ENCODE results near the gene POLN.

POLN gene

DNA sequence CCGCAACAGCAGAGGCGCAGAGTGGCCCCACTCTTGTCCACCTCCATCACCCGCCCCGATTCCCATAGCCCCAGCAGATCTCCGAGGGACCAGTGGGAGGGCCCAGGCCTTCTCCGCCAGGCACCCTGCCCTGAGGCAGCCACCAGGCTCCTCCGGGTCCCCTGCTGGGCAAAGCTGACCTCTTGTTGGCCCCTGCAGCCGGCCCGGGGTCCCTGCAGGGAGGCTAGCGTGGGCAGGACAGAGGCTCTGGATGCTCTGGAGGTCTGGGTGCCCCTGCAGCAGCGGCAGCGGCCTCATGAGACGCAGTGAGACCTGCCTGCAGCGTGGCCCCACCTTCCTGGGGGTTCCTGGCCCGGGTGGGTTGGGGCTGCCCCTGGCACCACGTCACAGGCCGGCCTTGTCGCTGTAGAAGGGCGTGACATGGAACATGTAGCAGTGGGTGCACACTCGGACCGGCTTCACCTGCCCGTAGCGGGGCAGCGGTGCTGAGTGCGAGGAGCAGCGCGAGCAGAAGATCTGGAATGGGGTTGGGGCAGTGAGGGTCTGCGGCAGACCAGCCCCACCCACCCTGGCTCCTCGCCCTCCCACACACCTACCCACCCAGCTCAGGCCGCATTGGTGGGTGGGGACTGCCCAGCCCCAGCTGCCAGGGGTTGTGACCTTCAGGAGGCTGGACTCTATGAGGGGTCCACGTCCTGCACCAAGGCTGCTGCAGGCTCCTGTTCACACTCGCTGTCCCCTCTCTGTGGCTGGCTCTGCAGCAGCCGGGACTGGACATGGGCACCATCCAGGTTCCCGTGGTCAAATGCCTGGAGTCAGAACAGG is 28.6 kb upstream of the POLN start:
- no peaks in the 10 kb centered on the region for H3K4me1 ChIP-seq (ENCODE audit: control extremely low read depth in 1 of 4, control insufficient read depth in 4 of 4, insufficient read depth in 4 of 4, low read length in 3 of 4)
- CTCF ChIA-PET = no interaction called here
- no peak for DNase-seq
- WGBS (ENCODE audit: insufficient coverage) = 95% methylated on average over 27 of the region's 34 CpGs
- no peak overlapping the region for H3K4me3 ChIP-seq (ENCODE audit: control insufficient read depth in 1 of 7, extremely low read depth in 1 of 7, insufficient read depth in 4 of 7, low read depth in 2 of 7, low read length in 6 of 7)
- H3K9me3 ChIP-seq (ENCODE audit: control extremely low read depth in 1 of 5, control insufficient read depth in 4 of 5, insufficient read depth in 2 of 5, low read depth in 1 of 5, low read length in 4 of 5) = no peaks in the 10 kb centered on the region
- no peaks in the 10 kb centered on the region for H3K27me3 ChIP-seq (replicated peaks in 2 of 5; ENCODE audit: control insufficient read depth in 4 of 5, insufficient read depth in 5 of 5, low read length in 4 of 5)
- H3K27ac ChIP-seq (ENCODE audit: insufficient read depth in 1 of 2, low read depth in 1 of 2, low read length in 2 of 2, poor library complexity in 1 of 2, severe bottlenecking in 2 of 2) = no peak overlapping the region
- POLR2A ChIA-PET = no interaction called here
- H3K36me3 ChIP-seq (ENCODE audit: control insufficient read depth in 4 of 4, insufficient read depth in 4 of 4, low read length in 3 of 4) = no peaks in the 10 kb centered on the region

DNA sequence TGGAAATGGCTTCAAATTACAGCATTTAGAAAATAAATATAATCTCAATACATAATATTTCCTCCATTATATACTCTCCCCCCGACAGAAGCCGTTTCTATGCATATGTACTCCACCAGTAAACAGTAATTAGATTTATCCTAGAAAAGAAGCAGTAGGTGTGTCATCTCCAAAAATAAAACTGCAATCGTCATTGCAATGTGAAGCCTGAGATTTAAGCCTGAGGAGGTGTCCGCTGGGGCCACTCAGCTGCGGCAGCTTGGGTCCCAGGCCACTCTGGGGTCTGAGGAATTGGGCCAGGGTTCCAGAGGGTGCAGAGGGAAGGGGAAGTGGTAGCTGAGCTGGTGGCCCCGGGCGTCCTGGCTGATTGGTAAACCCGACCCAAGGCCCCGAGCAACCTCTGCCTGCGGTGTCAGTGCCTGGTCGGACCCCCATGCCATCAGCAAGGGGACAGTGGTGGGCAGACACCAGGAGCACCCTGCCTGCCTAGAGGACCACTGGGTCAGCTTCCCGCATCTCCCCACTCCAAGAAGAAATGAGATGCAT is 27.8 kb upstream of the POLN start:
- Histone ChIP-seq H3K27ac (ENCODE audit: insufficient read depth in 1 of 2, low read depth in 1 of 2, low read length in 2 of 2, poor library complexity in 1 of 2, severe bottlenecking in 2 of 2) (no peak overlapping the region), H3K36me3 (ENCODE audit: control insufficient read depth in 4 of 4, insufficient read depth in 4 of 4, low read length in 3 of 4) (no peaks in the 10 kb centered on the region), H3K27me3 (replicated peaks in 2 of 5; ENCODE audit: control insufficient read depth in 4 of 5, insufficient read depth in 5 of 5, low read length in 4 of 5) (no peaks in the 10 kb centered on the region), H3K4me3 (ENCODE audit: control insufficient read depth in 1 of 7, extremely low read depth in 1 of 7, insufficient read depth in 4 of 7, low read depth in 2 of 7, low read length in 6 of 7) (no peak overlapping the region), H3K4me1 (ENCODE audit: control extremely low read depth in 1 of 4, control insufficient read depth in 4 of 4, insufficient read depth in 4 of 4, low read length in 3 of 4) (no peaks in the 10 kb centered on the region), H3K9me3 (ENCODE audit: control extremely low read depth in 1 of 5, control insufficient read depth in 4 of 5, insufficient read depth in 2 of 5, low read depth in 1 of 5, low read length in 4 of 5) (no peaks in the 10 kb centered on the region)
- 88% methylated on average over 11 of the region's 12 CpGs for WGBS (ENCODE audit: insufficient coverage)
- POLR2A ChIA-PET = interaction anchor here (1.0 kb wide), 1 partner anchor 10 kb away, joined by 3 read pairs; no protein-coding TSS in a partner anchor
- DNase-seq = no peak
- CTCF ChIA-PET = no interaction called here

- CTCF ChIA-PET = no interaction called here
- H3K27me3 ChIP-seq (replicated peaks in 2 of 5; ENCODE audit: control insufficient read depth in 4 of 5, insufficient read depth in 5 of 5, low read length in 4 of 5) = no peaks in the 10 kb centered on the region
- POLR2A ChIA-PET = interaction anchor here (1.0 kb wide), 1 partner anchor 10 kb away, joined by 3 read pairs; no protein-coding TSS in a partner anchor
- no peak overlapping the region for H3K27ac ChIP-seq (ENCODE audit: insufficient read depth in 1 of 2, low read depth in 1 of 2, low read length in 2 of 2, poor library complexity in 1 of 2, severe bottlenecking in 2 of 2)
- no peak for DNase-seq
- no peaks in the 10 kb centered on the region for H3K4me1 ChIP-seq (ENCODE audit: control extremely low read depth in 1 of 4, control insufficient read depth in 4 of 4, insufficient read depth in 4 of 4, low read length in 3 of 4)
- H3K4me3 ChIP-seq (ENCODE audit: control insufficient read depth in 1 of 7, extremely low read depth in 1 of 7, insufficient read depth in 4 of 7, low read depth in 2 of 7, low read length in 6 of 7) = no peak overlapping the region
- no peaks in the 10 kb centered on the region for H3K9me3 ChIP-seq (ENCODE audit: control extremely low read depth in 1 of 5, control insufficient read depth in 4 of 5, insufficient read depth in 2 of 5, low read depth in 1 of 5, low read length in 4 of 5)
- WGBS (ENCODE audit: insufficient coverage) = 95% methylated on average over 6 of the region's 6 CpGs
- no peaks in the 10 kb centered on the region for H3K36me3 ChIP-seq (ENCODE audit: control insufficient read depth in 4 of 4, insufficient read depth in 4 of 4, low read length in 3 of 4)
These were observed 27.2 kb upstream of the POLN start for GRCh38 chr4:2269206-2269531.

GRCh38 chr4:2268357-2269205 is 26.7 kb upstream of the POLN start:
- 90% methylated on average over 22 of the region's 22 CpGs for WGBS (ENCODE audit: insufficient coverage)
- Histone ChIP-seq H3K27ac (ENCODE audit: insufficient read depth in 1 of 2, low read depth in 1 of 2, low read length in 2 of 2, poor library complexity in 1 of 2, severe bottlenecking in 2 of 2) (no peak overlapping the region), H3K4me3 (ENCODE audit: control insufficient read depth in 1 of 7, extremely low read depth in 1 of 7, insufficient read depth in 4 of 7, low read depth in 2 of 7, low read length in 6 of 7) (no peak overlapping the region), H3K4me1 (ENCODE audit: control extremely low read depth in 1 of 4, control insufficient read depth in 4 of 4, insufficient read depth in 4 of 4, low read length in 3 of 4) (peaks cover 0 to 2% (median 0%) of the 10 kb centered on the region in 4 experiments), H3K9me3 (ENCODE audit: control extremely low read depth in 1 of 5, control insufficient read depth in 4 of 5, insufficient read depth in 2 of 5, low read depth in 1 of 5, low read length in 4 of 5) (no peaks in the 10 kb centered on the region), H3K36me3 (ENCODE audit: control insufficient read depth in 4 of 4, insufficient read depth in 4 of 4, low read length in 3 of 4) (no peaks in the 10 kb centered on the region), H3K27me3 (replicated peaks in 2 of 5; ENCODE audit: control insufficient read depth in 4 of 5, insufficient read depth in 5 of 5, low read length in 4 of 5) (no peaks in the 10 kb centered on the region)
- POLR2A ChIA-PET = interaction anchor here (1.0 kb wide), 1 partner anchor 9 kb away, joined by 3 read pairs; no protein-coding TSS in a partner anchor
- CTCF ChIA-PET = interaction anchor here (1.0 kb wide), 1 partner anchor 58 kb away, joined by 3 read pairs; no protein-coding TSS in a partner anchor
- no peak for DNase-seq

DNA sequence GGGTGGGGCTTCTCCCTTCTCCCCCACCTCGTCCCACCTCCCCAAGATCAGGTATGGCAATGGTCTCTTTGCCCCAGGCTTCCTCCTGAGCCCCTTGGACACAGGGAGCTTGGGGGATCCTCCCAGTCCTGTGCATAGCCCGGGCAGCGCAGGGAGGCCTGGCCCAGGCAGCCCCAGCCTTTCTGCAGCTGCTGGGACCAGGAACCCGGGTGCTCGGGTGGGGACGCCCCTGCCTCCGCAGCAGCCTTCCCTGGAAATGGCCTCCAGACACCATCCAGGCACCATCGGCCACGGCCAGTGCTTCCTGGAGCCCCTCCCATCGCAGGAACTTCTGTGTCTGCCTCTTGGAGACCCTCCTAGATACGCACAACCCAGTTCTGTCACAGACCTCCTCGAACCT is 25.9 kb upstream of the POLN start:
- POLR2A ChIA-PET = no interaction called here
- H3K4me1 ChIP-seq (ENCODE audit: control extremely low read depth in 1 of 4, control insufficient read depth in 4 of 4, insufficient read depth in 4 of 4, low read length in 3 of 4) = peaks cover 0 to 6% (median 4%) of the 10 kb centered on the region in 4 experiments
- CTCF ChIA-PET = interaction anchor here (1.0 kb wide), 1 partner anchor 59 kb away, joined by 3 read pairs; no protein-coding TSS in a partner anchor

DNA sequence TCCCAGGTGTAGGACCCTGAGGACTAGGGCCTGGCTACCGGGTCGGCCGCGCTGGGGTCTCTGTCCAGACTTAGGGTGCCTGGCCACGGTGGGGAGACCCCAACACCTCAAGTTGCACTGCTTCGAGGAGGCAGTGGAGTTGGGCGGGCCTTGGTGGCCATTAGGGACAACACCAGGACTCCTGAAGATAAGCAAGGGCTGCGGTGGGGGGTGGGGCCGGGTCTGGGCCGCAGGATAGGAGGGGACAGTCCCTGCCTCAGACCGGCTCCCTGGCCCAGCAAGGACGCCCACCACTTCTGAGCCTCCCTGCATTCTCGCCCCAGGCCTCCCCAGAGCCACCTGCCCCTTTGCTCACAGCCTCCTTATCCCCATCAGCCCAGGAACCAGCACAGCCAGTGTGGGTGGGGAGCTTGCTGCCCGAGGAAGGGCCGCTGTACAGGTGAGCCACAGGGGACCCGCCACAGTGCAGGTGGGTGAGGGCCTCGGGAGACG is 25.4 kb upstream of the POLN start:
- ChIA-PET CTCF (interaction anchor here (1.6 kb wide), 1 partner anchor 13 kb away, joined by 6 read pairs; no protein-coding TSS in a partner anchor), POLR2A (no interaction called here)
- Histone ChIP-seq H3K4me1 (ENCODE audit: control extremely low read depth in 1 of 4, control insufficient read depth in 4 of 4, insufficient read depth in 4 of 4, low read length in 3 of 4) (peaks cover 0 to 10% (median 8%) of the 10 kb centered on the region in 4 experiments), H3K27ac (ENCODE audit: insufficient read depth in 1 of 2, low read depth in 1 of 2, low read length in 2 of 2, poor library complexity in 1 of 2, severe bottlenecking in 2 of 2) (no peak overlapping the region), H3K4me3 (ENCODE audit: control insufficient read depth in 1 of 7, extremely low read depth in 1 of 7, insufficient read depth in 4 of 7, low read depth in 2 of 7, low read length in 6 of 7) (no peak overlapping the region), H3K9me3 (ENCODE audit: control extremely low read depth in 1 of 5, control insufficient read depth in 4 of 5, insufficient read depth in 2 of 5, low read depth in 1 of 5, low read length in 4 of 5) (no peaks in the 10 kb centered on the region), H3K27me3 (replicated peaks in 2 of 5; ENCODE audit: control insufficient read depth in 4 of 5, insufficient read depth in 5 of 5, low read length in 4 of 5) (no peaks in the 10 kb centered on the region), H3K36me3 (ENCODE audit: control insufficient read depth in 4 of 4, insufficient read depth in 4 of 4, low read length in 3 of 4) (no peaks in the 10 kb centered on the region)
- no peak for DNase-seq
- 94% methylated on average over 18 of the region's 18 CpGs for WGBS (ENCODE audit: insufficient coverage)

More for the DNA sequence above, 25.9 kb upstream of the POLN start:
- DNase-seq = no peak
- H3K9me3 ChIP-seq (ENCODE audit: control extremely low read depth in 1 of 5, control insufficient read depth in 4 of 5, insufficient read depth in 2 of 5, low read depth in 1 of 5, low read length in 4 of 5) = no peaks in the 10 kb centered on the region
- no peak overlapping the region for H3K27ac ChIP-seq (ENCODE audit: insufficient read depth in 1 of 2, low read depth in 1 of 2, low read length in 2 of 2, poor library complexity in 1 of 2, severe bottlenecking in 2 of 2)
- no peak overlapping the region for H3K4me3 ChIP-seq (ENCODE audit: control insufficient read depth in 1 of 7, extremely low read depth in 1 of 7, insufficient read depth in 4 of 7, low read depth in 2 of 7, low read length in 6 of 7)
- H3K36me3 ChIP-seq (ENCODE audit: control insufficient read depth in 4 of 4, insufficient read depth in 4 of 4, low read length in 3 of 4) = no peaks in the 10 kb centered on the region
- H3K27me3 ChIP-seq (replicated peaks in 2 of 5; ENCODE audit: control insufficient read depth in 4 of 5, insufficient read depth in 5 of 5, low read length in 4 of 5) = no peaks in the 10 kb centered on the region
- 94% methylated on average over 10 of the region's 12 CpGs for whole genome bisulfite sequencing (ENCODE audit: insufficient coverage)

Data from common myeloid progenitor, CD34-positive (primary cell).